HG02938 (cell line): ENCODE measurements around the gene ENPP4.
A peak's percentile ranks its signal among the peaks of the same experiment; 100 is the strongest.
"Not testable (repeated sequence)": the region's sequence is repeated elsewhere in the genome, so short reads cannot be mapped to it uniquely, and the experiment has no call there.

Source experiments
- ATAC-seq: cut with Tn5 transposase; IDR thresholded peaks from one replicate; pipeline ENCODE4 v1.9.1; 2021; ENCODE audit warnings: mild to moderate bottlenecking, moderate library complexity; ENCODE audit not compliant: unreplicated experiment

The ENPP4 gene

DNA sequence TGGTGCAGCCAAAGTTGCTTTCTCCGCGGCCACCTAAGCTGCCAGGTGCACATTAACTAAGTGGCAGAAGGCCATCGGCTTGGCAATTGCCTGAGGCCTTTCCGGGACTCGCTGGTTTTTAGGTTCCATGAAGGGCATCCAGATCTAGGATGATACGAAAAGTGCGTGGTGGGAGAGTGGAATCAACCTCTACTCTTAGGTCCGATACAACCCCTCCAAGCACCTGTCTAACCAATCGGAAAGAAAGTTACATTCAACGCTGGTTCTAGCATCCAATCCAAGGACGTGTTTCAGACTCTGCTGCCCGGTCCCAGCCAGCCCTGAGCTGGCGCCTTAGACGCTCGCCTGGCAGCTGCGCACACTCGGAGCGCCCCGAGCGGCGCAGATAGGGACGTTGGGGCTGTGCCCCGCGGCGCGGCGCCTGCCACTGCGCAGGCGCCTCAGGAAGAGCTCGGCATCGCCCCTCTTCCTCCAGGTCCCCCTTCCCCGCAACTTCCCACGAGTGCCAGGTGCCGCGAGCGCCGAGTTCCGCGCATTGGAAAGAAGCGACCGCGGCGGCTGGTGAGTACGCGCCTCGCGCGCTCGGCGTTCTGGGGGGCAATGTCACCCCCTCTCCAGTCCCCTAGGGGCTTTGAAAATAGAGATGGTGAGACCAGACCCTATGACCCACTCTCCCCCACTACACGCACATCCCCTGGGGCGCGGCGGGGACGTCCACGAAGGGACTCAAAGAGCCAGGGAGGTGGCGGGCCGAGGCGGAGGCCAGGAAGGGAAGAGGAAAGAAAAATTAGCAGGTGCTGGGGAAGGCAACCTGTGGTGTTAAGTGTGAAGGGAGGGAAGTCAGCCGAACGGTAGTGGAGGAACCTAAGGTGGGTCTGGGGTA is at the start of gene ENPP4:
TSS of gene ENPP4 (plus strand) at position 361 of the 883 bp plus-strand sequence. CDS start 9,595 bp downstream, outside the sequence.
- peak; percentile 96 for ATAC-seq

GRCh38 chr6:46080111-46080510 is 49.7 kb upstream of the ENPP4 start:
- ATAC-seq = no peak

- ATAC-seq = not testable (repeated sequence)
Observed at GRCh38 chr6:46085688-46086087, 44.1 kb upstream of the ENPP4 start.

DNA sequence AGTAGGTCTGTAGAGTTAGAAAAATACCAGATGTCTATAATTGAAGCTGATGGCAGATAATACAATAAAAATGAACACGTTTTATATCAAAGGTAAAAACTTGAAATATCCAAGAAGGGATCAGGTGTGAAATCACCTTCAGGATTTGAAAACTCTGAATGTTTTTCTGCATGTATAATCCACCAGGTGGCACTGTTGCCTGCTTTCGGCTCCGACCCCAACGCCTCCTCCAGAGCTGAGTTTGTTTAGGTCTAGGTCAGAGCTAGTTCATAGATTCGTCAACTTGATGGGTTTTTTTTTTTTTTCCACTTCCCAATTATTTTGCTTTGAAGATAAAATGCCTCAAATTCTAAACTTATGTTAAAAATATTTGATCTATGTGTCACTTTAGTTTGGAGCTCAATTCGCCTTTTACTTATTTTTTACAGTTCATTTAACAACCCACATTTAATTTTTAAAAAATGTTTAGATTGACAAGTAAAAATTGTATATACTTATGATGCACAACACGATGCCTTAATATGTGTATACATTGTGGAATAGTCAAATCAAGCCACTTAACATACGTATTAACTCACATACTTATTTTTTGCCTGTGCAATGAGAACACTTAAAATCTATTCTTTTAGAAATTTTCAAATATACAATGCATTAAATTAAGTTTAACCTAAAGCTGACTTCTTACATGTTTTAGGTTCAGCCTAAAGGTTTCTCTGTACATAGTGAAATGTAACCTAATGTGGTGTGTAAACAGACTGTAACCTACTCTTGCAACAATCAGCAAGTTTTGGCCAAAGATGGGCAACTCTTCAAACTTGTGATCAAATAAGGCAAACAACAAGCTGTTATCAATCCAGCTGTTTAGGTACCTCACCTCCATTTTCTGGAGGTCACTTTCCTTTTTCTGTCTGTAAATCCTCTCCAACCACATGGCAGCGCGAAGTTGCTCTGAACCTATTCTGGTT is 39.4 kb upstream of the ENPP4 start:
- ATAC-seq = no peak

GRCh38 chr6:46091080-46091478 is 38.7 kb upstream of the ENPP4 start:
- no peak for ATAC-seq

DNA sequence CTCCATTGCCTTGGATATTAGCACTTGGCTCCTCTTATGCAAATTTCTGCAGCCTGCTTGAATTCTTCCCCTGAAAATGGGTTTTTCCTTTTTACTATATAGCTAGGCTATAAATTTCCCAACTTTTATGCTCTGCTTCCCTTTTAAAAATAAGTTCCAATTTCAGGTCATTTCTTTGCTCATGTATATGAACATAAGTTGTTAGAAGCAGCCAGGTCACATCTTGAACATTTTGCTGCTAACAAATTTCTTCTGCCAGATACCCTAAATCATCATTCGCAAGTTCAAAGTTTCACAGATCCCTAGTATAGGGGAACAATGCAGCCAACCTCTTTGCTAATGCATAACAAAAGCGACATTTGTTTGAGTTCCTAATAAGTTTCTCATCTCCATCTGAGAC is 34.5 kb upstream of the ENPP4 start:
- ATAC-seq = no peak

DNA sequence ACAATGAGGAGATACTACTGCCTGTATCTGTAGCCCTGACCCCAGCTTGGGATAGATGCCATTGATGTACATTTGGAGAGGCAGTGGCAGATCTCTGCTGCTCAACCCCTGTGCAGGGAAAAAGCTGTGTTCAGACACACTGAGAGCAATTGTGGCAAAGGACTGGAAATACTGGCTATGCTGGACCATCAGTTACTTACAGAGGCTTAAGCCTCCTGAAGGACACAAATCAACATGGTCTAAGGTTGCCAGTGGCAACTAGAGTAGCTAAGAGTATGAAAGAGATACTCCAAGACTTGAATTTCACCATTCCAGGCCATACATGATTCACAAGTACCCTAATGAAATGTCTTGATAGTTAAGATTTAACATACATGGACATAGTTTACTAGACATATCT is 32.4 kb upstream of the ENPP4 start:
- no peak for ATAC-seq

- no peak for ATAC-seq
Observed at GRCh38 chr6:46098678-46099077, 31.1 kb upstream of the ENPP4 start.

DNA sequence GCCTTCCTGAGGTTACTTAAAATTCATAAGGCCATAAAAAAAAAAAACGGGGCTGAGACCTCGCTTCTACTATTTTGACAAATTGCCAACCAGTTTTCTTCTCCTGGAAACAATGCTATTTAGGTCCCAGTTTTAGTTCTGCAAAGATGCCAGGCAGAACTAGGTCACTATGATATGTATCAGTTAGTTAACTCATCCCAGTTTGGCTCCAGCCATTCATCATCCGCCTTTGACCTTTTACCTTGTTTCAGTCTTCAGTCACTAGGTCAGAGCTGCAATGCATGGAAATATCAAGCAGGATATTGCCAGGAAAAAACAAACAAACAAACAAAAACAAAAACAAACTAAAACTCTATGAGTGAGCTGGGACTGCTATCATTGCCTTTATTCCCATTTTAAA is 29.8 kb upstream of the ENPP4 start:
- no peak for ATAC-seq

DNA sequence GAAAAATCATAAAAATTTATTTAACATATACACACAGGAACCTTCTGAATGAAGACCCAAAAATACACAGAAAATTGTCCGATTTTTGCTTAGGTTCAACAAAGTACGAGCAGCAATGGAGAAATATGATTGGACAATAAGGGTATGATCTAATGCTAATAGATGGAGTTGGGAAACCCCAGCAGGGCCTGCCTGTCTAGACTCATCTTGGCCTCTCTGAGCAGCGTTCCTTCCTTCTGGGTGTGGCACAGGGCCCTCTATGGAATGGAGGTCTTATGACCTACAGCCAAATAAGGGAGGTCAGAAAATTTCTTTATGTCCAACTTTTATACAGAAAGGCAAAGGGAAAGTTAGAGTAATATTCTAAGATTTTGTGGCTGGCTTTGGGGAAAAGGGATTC is 27.7 kb upstream of the ENPP4 start:
- no peak for ATAC-seq

- ATAC-seq = no peak
Observed at GRCh38 chr6:46103441-46104115, 26.2 kb upstream of the ENPP4 start.

DNA sequence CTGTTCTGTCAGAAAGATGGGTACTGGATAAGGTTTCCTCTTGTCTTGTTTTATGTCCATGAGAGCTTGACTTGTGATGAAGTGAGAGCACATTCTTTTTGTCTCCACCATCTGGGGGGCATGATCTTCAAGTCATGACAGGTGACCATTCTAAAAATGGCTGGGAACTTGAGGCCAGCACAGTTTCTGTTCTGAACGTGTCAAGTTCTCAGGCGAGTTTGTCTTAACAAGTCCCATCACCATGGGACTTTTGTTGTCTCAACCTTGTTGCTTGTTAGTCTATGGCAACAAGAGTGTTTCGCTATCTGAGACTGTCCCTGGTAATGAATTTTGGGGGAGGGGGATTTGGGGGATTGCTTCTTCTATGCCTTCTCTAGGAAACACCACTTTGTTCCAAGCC is 25.6 kb upstream of the ENPP4 start:
- ATAC-seq = peak; percentile 62

DNA sequence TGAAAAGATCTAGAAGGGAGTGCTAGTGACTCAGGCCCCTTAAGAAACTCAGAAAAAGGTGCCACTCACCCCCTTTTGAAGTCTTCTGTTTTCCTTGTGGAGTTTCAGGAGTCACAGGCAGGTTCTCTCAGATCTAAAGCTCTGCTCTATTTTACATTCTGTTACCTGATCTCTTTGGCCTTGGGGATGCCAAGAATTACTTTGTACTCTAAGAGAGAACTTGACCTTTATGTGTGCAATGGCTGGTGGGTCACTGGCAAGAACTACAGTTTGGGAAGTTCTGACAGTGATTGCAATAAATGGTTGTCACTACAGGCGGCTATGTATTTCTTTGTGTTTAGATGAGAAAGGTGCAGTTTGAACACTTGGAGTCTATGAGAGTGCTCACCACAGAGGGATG is 24.2 kb upstream of the ENPP4 start:
- ATAC-seq = no peak

DNA sequence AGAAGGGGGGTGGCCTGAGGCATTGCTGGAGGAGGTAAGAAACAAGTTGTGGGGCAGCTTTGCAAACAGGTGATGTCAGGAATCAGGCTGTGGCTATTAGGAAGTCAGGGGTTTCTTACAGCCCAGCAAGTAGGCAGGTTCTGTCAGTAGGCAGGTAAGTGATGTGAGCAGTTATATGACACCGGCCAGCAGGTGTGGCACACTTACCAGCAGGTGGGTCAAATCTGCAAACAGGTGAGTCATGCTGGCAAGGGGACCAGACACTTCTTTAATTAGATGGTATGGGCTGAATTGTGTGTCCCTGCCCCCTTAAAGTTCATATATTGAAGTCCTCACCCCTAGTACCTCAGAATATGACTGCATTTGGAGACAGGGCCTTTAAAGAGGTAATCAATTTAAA is 16.4 kb upstream of the ENPP4 start:
- ATAC-seq = no peak

DNA sequence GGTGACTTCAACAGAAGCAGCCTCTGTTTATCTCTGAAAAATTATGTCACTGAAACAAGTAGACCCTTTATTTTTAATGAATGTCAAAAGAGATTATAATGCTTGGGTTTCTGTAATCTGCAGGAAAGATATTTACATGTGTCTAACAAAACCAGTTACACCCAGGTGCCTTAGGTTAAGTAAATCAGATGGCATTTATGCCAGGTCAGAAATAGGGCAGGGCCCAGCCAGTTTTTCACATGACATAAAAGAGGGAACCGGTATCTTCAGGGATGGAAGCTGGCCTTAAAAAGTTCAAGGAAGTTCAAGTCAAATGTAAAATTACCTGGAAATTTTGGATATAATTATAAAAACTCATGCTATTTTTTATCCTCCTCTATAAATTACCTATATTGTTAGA is 14.2 kb upstream of the ENPP4 start:
- no peak for ATAC-seq

- no peak for ATAC-seq
Observed at GRCh38 chr6:46116289-46116688, 13.5 kb upstream of the ENPP4 start.

DNA sequence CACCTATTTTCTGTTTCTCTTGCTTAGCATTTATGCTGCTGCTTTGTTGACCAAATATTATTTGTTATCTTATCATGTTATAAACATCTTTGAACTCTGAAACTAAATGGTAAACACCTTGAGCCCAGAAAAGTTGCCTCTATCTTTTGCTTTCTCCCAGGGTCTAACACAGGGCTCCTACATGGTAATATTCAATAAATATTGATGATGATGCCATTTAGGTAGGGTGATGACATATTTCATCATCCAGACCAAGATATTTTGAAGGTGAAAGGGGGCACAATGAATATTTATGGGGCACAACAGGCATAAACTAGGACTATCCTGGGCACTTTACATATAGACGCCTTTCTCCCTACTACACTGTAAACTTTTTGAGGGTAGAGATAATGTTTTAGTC is 11.6 kb upstream of the ENPP4 start:
- ATAC-seq = no peak

DNA sequence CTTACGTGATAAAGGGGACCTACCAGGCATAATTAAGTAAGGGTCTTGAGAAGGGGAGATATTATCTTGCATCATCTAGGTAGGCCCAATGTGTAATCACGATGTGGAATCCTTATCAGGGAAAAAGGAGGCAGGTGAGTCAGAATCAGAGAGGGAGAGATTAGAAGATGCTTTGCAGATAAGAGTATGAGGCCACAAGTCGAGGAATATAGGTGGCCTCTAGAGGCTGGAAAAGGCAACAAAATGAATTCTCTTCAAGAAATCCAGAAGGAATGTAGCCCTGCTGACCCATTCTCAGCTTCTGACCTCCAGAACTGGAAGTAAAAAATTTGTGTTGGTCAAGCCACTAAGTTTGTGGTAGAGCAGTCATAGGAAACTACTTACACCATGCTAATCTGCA is 11.0 kb upstream of the ENPP4 start:
- ATAC-seq = no peak

DNA sequence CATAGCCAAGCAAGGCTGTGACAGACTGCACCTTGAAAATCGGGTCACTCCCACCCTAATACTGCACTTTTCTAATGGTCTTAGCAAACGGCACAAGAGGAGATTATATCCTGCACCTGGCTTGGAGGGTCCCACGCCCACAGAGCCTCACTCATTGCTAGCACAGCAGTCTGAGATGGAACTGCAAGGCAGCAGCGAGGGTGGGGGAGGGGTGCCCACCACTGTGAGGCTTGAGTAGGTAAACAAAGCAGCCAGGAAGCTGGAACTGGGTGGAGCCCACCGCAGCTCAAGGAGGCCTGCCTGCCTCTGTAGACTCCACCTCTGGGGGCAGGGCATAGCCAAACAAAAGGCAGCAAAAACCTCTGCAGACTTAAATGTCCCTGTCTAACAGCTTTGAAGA is 10.1 kb upstream of the ENPP4 start:
- not testable (repeated sequence) for ATAC-seq

DNA sequence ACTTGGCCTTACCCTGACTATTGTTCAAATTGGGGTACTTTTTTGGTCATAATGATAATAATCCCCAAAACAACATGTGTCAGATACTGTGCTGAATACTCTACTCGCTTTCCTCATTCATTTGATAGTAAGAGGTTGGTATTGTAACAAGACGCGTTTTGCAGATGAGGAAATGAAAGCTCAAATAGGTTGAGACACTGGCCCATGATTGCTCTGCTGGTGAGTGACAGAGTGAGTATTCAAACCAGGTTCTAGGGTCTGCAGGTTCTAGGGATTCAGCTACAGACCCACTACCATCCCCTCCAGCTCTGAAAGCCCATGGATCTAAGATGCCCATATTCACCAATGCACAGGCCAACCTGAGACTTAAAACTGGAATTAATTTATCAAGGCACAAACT is 1.3 kb upstream of the ENPP4 start:
- no peak for ATAC-seq

GRCh38 chr6:46129291-46129628 is 529 bp upstream of the ENPP4 start:
- ATAC-seq = peak; percentile 14
